Spinal cord (tissue), 10 donors: ENCODE data around the gene CDCA7L. TPM values are rescaled to one million over a fixed set of nuclear protein-coding genes. Genes with fewer than 3 reads are reported as not detected.

Source experiments
- DNase-seq, 6 donors: peaks; one replicate each; pipeline versions ENCODE4 v3.0.0 to v3.0.0-alpha.2; 2013 to 2015; ENCODE audit warnings: low spot score in 6 of 6, low read depth in 4 of 6
- H3K27ac ChIP-seq: one replicate; pipeline ENCODE4 v1.5.1; 2013; ENCODE audit warnings: low read depth, low read length, control low read depth
- H3K27me3 ChIP-seq: one replicate; pipeline ENCODE4 v1.6.1; 2013; ENCODE audit warnings: low read length; ENCODE audit not compliant: control insufficient read depth, insufficient read depth
- H3K36me3 ChIP-seq: one replicate; pipeline ENCODE4 v1.6.1; 2013; ENCODE audit warnings: low read length; ENCODE audit not compliant: control insufficient read depth, insufficient read depth
- H3K4me1 ChIP-seq: one replicate; pipeline ENCODE4 v1.6.1; 2013; ENCODE audit warnings: low read length; ENCODE audit not compliant: control insufficient read depth, insufficient read depth
- H3K4me3 ChIP-seq: one replicate; pipeline ENCODE4 v1.5.1; 2013; ENCODE audit warnings: low read depth, low read length, control low read depth
- H3K9me3 ChIP-seq: one replicate; pipeline ENCODE4 v1.6.1; 2013; ENCODE audit warnings: low read length; ENCODE audit not compliant: control insufficient read depth, insufficient read depth
- WGBS: methylation state at CpG from one replicate; pipeline ENCODE4 v1.1.5; 2013; ENCODE audit warnings: missing lambda C conversion rate; ENCODE audit not compliant: insufficient coverage; 5-methylcytosine and 5-hydroxymethylcytosine counted together
- polyA plus RNA-seq, 2 donors: library from polyadenylated mRNA; unstranded; fragments of 120-200 nt; gene quantifications; one replicate each; pipeline ENCODE4 v1.2.1, GENCODE V29; 2013; ENCODE audit not compliant: insufficient read length in 2 of 2
- total RNA-seq, 2 donors: library from RNA; depleted of rRNA in 1 of 2; stranded (reverse); fragments of 120-200 nt in 1 of 2; fragments of >200 nt in 1 of 2; gene quantifications; one replicate each; pipeline versions ENCODE4 v1.2.3 to v1.2.4, GENCODE V29; 2013 to 2014
- donor health status: healthy.

Gene CDCA7L
- total and polyA plus RNA-seq, 4 donors: 32.2 to 44.1 (median 38.2) TPM

GRCh38 chr7:21915140-21915539, 30.6 kb downstream of the CDCA7L start:
- no peak for DNase-seq
- no peaks in the 10 kb centered on the region for H3K27me3 ChIP-seq
- no peak overlapping the region for H3K4me3 ChIP-seq
- no peak overlapping the region for H3K27ac ChIP-seq
- WGBS: 96% methylated on average over 3 of the region's 3 CpGs
- H3K4me1 ChIP-seq: peaks cover 7% of the 10 kb centered on the region
- H3K9me3 ChIP-seq: no peaks in the 10 kb centered on the region
- H3K36me3 ChIP-seq: peaks cover 6% of the 10 kb centered on the region

GRCh38 chr7:21914671-21915070, 31.0 kb downstream of the CDCA7L start:
- H3K36me3 ChIP-seq: peaks cover 6% of the 10 kb centered on the region
- peaks cover 7% of the 10 kb centered on the region for H3K4me1 ChIP-seq
- no peak overlapping the region for H3K4me3 ChIP-seq
- H3K27me3 ChIP-seq: no peaks in the 10 kb centered on the region
- no peak for DNase-seq
- no peaks in the 10 kb centered on the region for H3K9me3 ChIP-seq
- WGBS: 84% methylated on average over 3 of the region's 5 CpGs
- no peak overlapping the region for H3K27ac ChIP-seq

- Histone ChIP-seq H3K4me3 (no peak overlapping the region), H3K9me3 (no peaks in the 10 kb centered on the region), H3K27me3 (no peaks in the 10 kb centered on the region), H3K27ac (no peak overlapping the region), H3K4me1 (peaks cover 7% of the 10 kb centered on the region), H3K36me3 (peaks cover 7% of the 10 kb centered on the region)
- 67% methylated on average over 4 of the region's 8 CpGs for WGBS
- DNase-seq: peak in 1 of 6 donors; percentile 74
These were observed 32.5 kb downstream of the CDCA7L start for GRCh38 chr7:21912931-21913780.

GRCh38 chr7:21912305-21912704, 33.4 kb downstream of the CDCA7L start:
- Histone ChIP-seq H3K36me3 (peaks cover 11% of the 10 kb centered on the region), H3K27me3 (no peaks in the 10 kb centered on the region), H3K4me1 (peaks cover 7% of the 10 kb centered on the region), H3K9me3 (no peaks in the 10 kb centered on the region), H3K27ac (no peak overlapping the region), H3K4me3 (no peak overlapping the region)
- whole genome bisulfite sequencing: 67% methylated on average over 1 of the region's 7 CpGs
- peak in 1 of 6 donors; percentile 89 for DNase-seq

- H3K4me1 ChIP-seq: peaks cover 7% of the 10 kb centered on the region
- whole genome bisulfite sequencing: no CpG with 5 or more reads among the region's 8 CpGs
- no peak for DNase-seq
- H3K27me3 ChIP-seq: no peaks in the 10 kb centered on the region
- H3K9me3 ChIP-seq: no peaks in the 10 kb centered on the region
- no peak overlapping the region for H3K27ac ChIP-seq
- H3K36me3 ChIP-seq: peaks cover 11% of the 10 kb centered on the region
- H3K4me3 ChIP-seq: no peak overlapping the region
These were observed 34.3 kb downstream of the CDCA7L start for GRCh38 chr7:21911341-21911875.

GRCh38 chr7:21910253-21910652, 35.4 kb downstream of the CDCA7L start:
- Histone ChIP-seq H3K4me3 (no peak overlapping the region), H3K27me3 (no peaks in the 10 kb centered on the region), H3K27ac (no peak overlapping the region), H3K9me3 (no peaks in the 10 kb centered on the region), H3K4me1 (peaks cover 7% of the 10 kb centered on the region), H3K36me3 (peaks cover 16% of the 10 kb centered on the region)
- DNase-seq: no peak
- WGBS: 56% methylated on average over 3 of the region's 6 CpGs

- no peak for DNase-seq
- no peaks in the 10 kb centered on the region for H3K27me3 ChIP-seq
- 94% methylated on average over 5 of the region's 5 CpGs for WGBS
- H3K4me3 ChIP-seq: no peak overlapping the region
- H3K36me3 ChIP-seq: peaks cover 21% of the 10 kb centered on the region
- H3K4me1 ChIP-seq: peaks cover 7% of the 10 kb centered on the region
- no peak overlapping the region for H3K27ac ChIP-seq
- no peaks in the 10 kb centered on the region for H3K9me3 ChIP-seq
These were observed 37.0 kb downstream of the CDCA7L start for GRCh38 chr7:21908746-21909145.

- Histone ChIP-seq H3K27me3 (no peaks in the 10 kb centered on the region), H3K9me3 (no peaks in the 10 kb centered on the region), H3K4me1 (no peaks in the 10 kb centered on the region), H3K27ac (no peak overlapping the region), H3K4me3 (no peak overlapping the region), H3K36me3 (peaks cover 30% of the 10 kb centered on the region)
- WGBS: 89% methylated on average over 11 of the region's 14 CpGs
- no peak for DNase-seq
These were observed 42.5 kb downstream of the CDCA7L start for GRCh38 chr7:21903020-21903786.

GRCh38 chr7:21902240-21902639, 43.5 kb downstream of the CDCA7L start:
- Histone ChIP-seq H3K36me3 (peaks cover 25% of the 10 kb centered on the region), H3K9me3 (no peaks in the 10 kb centered on the region), H3K4me1 (no peaks in the 10 kb centered on the region), H3K4me3 (no peak overlapping the region), H3K27me3 (no peaks in the 10 kb centered on the region), H3K27ac (no peak overlapping the region)
- WGBS: 94% methylated on average over 5 of the region's 5 CpGs
- DNase-seq: no peak
